Stimulated activated CD8-positive, alpha-beta memory T cell treated with anti-CD3 and anti-CD28 coated beads, Interleukin-12 subunit alpha, Interleukin-12 subunit beta, amount 100 ng/mL, for 4 hours (primary cell): ENCODE measurements around the gene SRSF10.
A peak's percentile ranks its signal among the peaks of the same experiment; 100 is the strongest.
"Not testable (repeated sequence)": the region's sequence is repeated elsewhere in the genome, so short reads cannot be mapped to it uniquely, and the experiment has no call there.

Experiments used
- DNase-seq: peaks from one replicate; pipeline ENCODE4 v3.0.0-alpha.2; 2020; ENCODE audit warnings: low read depth

Gene SRSF10

DNA sequence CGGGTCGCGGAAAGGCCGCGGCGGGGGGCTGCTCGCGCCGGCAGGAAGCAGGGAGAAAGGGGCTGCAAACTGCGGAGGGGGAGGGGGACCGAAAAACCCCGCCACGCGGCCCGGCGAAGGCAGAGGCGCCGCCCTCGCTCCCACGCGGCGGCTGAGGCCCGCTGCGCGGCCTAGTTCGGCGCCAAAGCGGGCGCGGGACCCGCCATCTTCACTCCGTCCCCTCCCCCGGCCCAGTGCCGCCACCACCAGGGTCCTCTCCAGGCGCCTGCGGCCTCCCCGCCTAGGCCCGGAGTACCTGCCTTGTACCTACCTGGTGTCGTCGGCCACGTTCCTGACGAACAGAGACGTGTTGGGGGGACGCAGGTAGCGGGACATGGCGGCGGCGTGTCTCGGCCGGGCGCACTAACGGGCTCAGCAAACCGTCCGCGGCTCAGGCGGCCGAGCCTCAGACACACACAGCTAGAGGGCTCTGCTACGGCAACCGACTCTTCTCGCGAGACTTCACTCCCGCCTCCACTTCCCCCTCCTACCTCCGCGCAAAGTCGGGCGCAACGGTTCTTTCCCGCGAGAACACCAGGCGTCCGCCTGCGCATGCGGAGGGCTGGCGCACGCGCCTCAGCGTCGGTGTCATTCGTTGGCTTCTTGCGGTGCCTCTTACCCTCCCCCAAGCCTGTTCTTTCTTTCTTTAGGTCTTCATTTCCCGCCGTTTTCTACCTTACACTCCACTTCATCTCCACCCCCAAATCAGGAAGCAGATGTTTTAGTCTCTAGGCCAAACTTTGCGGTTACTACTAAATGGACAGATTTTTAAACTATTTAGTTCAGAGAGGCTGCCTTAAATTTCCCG lies at the start of gene SRSF10:
SRSF10 (minus strand) TSS at position 447 of the 847 bp plus-strand sequence; CDS start at position 375, 72 bp downstream.
- DNase-seq = peak; percentile 97

GRCh38 chr1:24027838-24028468 lies 47.8 kb upstream of the SRSF10 start:
- no peak for DNase-seq

- DNase-seq = no peak
Observed at GRCh38 chr1:24022581-24023361, 42.6 kb upstream of the SRSF10 start.

DNA sequence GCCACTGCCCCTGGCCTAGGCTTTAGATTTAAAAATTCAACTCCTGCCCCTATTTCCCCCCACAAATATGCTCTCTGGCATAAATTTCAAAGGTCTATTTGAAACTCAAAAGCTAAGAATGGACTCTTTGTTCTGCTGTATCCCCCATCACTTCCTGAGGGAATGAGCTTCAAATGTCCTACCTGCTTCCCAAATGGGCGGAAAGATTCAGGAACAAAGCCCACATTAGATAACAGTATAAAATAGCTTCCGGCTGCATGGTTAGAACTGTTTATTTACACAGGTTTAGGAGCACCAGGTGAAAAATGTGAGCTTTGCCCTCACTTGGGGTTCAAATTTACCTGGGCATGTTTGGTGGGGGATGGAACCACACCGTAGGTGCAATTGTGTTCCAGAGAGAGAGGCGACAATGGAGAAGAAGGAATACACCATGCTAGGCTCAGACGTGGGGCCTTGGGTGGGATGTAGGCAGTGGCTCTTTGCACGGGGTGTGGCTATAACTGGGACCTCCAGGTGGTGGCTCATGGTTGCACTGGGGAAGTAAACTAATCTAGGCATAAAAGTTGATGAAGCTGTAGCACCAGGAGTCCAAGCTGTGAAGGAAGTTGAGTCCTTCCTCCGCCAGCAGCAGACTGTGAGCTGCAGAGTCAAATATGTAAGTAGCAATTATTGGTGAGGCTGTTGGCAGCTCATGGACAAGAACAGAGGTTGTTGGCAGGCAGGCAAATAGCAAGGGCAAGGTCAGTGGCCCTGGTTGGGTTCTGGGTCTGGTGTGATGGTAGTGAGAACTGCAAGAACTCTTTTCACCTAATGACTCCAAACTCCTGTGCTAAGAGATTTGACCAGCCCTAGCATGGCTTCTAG lies 41.5 kb upstream of the SRSF10 start:
- DNase-seq = no peak

DNA sequence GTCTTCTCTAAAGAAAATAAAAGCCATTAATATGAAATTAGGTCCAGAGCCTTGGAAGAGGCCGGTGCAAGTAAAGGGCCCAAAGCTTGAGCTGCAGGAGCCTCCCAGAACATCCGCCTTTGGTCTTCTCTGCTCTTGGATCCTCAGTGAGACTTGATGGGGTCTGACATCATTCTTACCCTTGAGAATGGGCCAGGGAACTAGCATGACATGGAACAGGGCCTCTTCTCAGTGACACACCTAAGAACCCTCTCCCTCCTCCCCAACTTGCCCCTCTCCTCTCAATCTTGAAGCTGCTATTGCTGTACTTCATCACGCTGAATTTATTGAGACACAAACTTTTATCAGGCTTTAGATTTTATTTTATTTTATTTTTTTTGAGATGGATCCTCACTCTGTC lies 40.3 kb upstream of the SRSF10 start:
- DNase-seq = no peak

DNA sequence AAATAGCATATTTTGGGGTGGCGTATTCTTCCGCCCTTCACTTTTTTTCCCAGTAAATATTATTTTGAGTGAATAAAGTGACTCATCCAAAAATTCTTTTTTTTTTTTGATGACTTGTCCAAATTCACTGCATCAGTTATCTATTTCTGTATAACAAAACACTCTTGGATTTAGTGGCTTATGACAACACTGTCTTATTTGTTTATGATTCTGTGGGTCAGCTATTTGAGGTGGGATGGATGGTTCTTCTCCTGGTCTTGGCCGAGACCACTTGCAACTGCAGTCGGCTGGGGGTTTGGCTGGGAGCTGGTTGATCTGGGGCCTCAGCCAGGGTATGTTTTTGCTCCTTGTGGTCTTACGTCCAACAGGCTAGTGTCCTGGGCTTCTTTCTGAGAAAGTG lies 39.9 kb upstream of the SRSF10 start:
- DNase-seq = no peak

GRCh38 chr1:24018611-24019580 lies 38.8 kb upstream of the SRSF10 start:
- DNase-seq = no peak

GRCh38 chr1:24015221-24016210 lies 35.4 kb upstream of the SRSF10 start:
- no peak for DNase-seq

- DNase-seq = not testable (repeated sequence)
Observed at GRCh38 chr1:24012878-24013277, 32.8 kb upstream of the SRSF10 start.

DNA sequence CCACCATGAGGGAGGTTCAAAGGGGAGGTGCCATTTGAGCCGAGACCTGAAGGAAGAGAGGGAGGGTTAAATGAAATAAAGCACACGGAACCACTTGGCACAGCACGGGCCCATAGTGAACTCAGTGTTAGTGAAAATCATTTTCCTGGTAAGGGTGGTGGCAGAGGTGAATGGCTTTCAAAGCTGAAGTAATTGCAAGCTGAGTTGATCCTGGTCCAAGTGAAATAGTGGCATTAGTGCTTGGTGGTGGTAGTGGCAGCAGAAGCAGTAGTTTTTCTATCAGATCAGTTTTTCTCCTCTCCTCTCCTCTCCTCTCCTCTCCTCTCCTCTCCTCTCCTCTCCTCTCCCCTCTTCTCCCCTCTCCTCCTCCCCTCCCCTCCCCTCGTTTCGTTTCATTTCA lies 30.5 kb upstream of the SRSF10 start:
- DNase-seq = no peak

DNA sequence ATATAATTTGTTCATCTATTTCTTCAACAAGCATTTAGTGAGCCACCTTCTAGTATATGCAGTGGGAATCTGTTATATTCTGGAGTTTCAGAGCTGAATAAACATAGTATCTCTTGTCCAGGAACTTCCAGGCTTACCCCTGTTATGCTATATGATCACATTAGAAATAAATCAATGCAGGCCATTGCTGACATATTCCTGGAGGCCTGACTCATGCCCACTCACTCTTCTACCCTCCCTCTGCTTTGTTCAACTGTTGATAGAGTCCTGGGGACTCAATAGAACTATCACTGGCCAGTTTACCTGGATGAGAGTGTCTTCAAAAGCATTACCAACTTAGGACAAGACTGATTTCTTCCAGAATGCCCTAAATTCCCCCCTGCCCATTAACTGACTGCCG lies 29.3 kb upstream of the SRSF10 start:
- DNase-seq = no peak

GRCh38 chr1:24008574-24009184 lies 28.6 kb upstream of the SRSF10 start:
- DNase-seq = not testable (repeated sequence)

GRCh38 chr1:24007079-24007478 lies 27.0 kb upstream of the SRSF10 start:
- DNase-seq = no peak

DNA sequence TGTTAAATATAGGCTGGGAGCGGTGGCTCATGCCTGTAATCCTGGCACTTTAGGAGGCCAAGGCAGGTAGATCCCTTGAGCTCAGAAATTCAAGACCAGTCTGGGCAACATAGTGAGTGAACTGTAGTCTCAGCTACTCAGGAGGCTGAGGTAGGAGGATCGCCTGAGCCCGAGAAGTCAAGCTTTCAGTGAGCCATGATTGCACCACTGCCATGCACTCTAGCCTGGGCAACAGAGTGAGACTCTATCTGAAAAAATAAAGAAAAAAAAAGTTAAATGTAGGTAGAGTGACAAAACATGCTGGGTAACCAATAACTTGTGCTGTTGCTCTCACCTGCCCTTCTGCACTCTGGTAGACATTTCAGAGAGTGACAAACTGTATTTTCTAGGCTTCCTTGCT lies 25.0 kb upstream of the SRSF10 start:
- no peak for DNase-seq

GRCh38 chr1:24004132-24004531 lies 24.0 kb upstream of the SRSF10 start:
- no peak for DNase-seq

GRCh38 chr1:24003331-24003972 lies 23.3 kb upstream of the SRSF10 start:
- DNase-seq = no peak

DNA sequence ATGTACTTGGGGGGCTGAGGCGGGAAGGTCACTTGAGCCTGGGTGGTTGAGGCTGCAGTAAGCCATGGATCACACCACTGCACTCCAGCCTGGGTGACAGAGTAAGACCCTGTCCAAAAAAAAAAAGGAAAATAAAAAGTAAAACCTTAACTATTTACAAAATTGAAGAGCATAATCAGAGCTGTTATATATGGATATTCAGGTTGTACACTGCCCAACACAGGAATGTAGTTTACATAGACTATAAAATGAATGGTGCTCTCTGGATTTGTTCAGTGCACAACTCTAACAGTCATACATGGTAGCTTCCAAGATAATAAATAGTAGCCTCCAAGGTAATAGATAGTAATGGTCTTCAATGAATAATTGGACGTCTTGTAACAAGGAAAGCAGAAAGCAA lies 22.6 kb upstream of the SRSF10 start:
- no peak for DNase-seq

DNA sequence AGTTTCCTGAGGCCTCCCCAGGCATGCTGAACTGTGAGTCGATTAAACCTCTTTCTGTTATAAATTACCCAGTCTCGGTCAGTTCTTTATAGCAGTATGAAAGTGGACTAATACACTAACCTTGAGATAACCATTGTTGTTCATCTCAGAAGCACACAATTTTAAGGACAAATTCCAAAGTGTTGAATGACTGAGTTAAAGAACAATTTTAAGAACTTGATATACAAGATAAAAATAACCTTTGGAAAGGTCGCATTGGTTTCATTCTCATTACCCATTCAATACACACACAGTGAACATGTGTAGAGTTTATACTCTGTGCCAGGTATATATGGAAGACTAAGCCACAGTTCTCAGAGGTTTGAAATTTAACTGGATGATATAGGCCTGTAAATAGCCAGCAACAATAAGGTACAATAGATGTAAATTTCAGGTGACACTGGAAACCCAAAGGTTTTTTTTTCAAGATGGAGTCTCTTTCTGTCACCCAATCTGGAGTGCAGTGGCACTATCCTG lies 19.1 kb upstream of the SRSF10 start:
- DNase-seq = no peak
